HEK293T (cell line): ENCODE results near the gene UGT1A5.

ENCODE experiments used
- CTCF ChIA-PET: fragments of 350-600 bp; formaldehyde crosslinking; extraction: SDS; loops from one replicate; lab custom pipeline; 2021; ENCODE audit warnings: antibody characterized with exemption, inconsistent platforms; lab: Yijun Ruan, JAX
- POLR2A ChIA-PET: fragments of 350-600 bp; formaldehyde crosslinking; extraction: SDS; loops from one replicate; lab custom pipeline; 2020; ENCODE audit warnings: antibody characterized with exemption, inconsistent platforms; lab: Yijun Ruan, JAX
- DNase-seq: peaks from one replicate; pipeline ENCODE4 v3.0.0; 2012; ENCODE audit warnings: mixed read lengths; ENCODE audit errors: extremely low spot score
- ARNT ChIP-seq: fragments of 450-650 bp; IDR thresholded peaks from 2 replicates; pipeline ENCODE4 v1.6.1; 2017; ENCODE audit warnings: mild to moderate bottlenecking
- BHLHE40 ChIP-seq: fragments of 450-650 bp; IDR thresholded peaks from 2 replicates; pipeline ENCODE4 v1.6.1; 2016; ENCODE audit warnings: mild to moderate bottlenecking, moderate library complexity, borderline replicate concordance
- CTBP1 ChIP-seq: fragments of 450-650 bp; IDR thresholded peaks from 2 replicates; pipeline ENCODE4 v1.6.1; 2016; ENCODE audit warnings: borderline replicate concordance
- ELF4 ChIP-seq: fragments of 450-650 bp; IDR thresholded peaks from 2 replicates; pipeline ENCODE4 v1.6.1; 2017; ENCODE audit warnings: antibody characterized with exemption
- FOXA1 ChIP-seq: fragments of 450-650 bp; IDR thresholded peaks from 2 replicates; pipeline ENCODE4 v1.6.1; 2016; ENCODE audit warnings: mild to moderate bottlenecking
- FOXK2 ChIP-seq: fragments of 450-650 bp; IDR thresholded peaks from 2 replicates; pipeline ENCODE4 v1.6.1; 2016; ENCODE audit warnings: mild to moderate bottlenecking
- FOXM1 ChIP-seq: fragments of 450-650 bp; IDR thresholded peaks from 2 replicates; pipeline ENCODE4 v1.6.1; 2017; ENCODE audit warnings: mild to moderate bottlenecking, borderline replicate concordance
- HDGF ChIP-seq: fragments of 450-650 bp; IDR thresholded peaks from 2 replicates; pipeline ENCODE4 v1.6.1; 2017; ENCODE audit warnings: antibody characterized with exemption, borderline replicate concordance
- L3MBTL2 ChIP-seq: fragments of 450-650 bp; conservative IDR thresholded peaks from 2 replicates; pipeline ENCODE4 v1.6.1; 2016; ENCODE audit warnings: mild to moderate bottlenecking
- LEF1 ChIP-seq: fragments of 450-650 bp; IDR thresholded peaks from 2 replicates; pipeline ENCODE4 v1.6.1; 2017; ENCODE audit warnings: mild to moderate bottlenecking, borderline replicate concordance
- NFRKB ChIP-seq: fragments of 450-650 bp; IDR thresholded peaks from 2 replicates; pipeline ENCODE4 v1.6.1; 2016; ENCODE audit warnings: mild to moderate bottlenecking, moderate library complexity
- PKNOX1 ChIP-seq: fragments of 450-650 bp; IDR thresholded peaks from 2 replicates; pipeline ENCODE4 v1.6.1; 2016
- SP1 ChIP-seq: fragments of 450-650 bp; IDR thresholded peaks from 2 replicates; pipeline ENCODE4 v1.6.1; 2017
- SUZ12 ChIP-seq: fragments of 450-650 bp; IDR thresholded peaks from 2 replicates; pipeline ENCODE4 v1.6.1; 2016; ENCODE audit warnings: mild to moderate bottlenecking
- TARDBP ChIP-seq: fragments of 450-650 bp; IDR thresholded peaks from 2 replicates; pipeline ENCODE4 v1.6.1; 2016
- ZNF384 ChIP-seq: fragments of 450-650 bp; IDR thresholded peaks from 2 replicates; pipeline ENCODE4 v1.6.1; 2016

UGT1A5 gene

GRCh38 chr2:233761040-233761769, 48.5 kb downstream of the UGT1A5 start:
- ChIA-PET CTCF (no interaction called here), POLR2A (no interaction called here)
- no peak for TF ChIP-seq ARNT
- no peak for TF ChIP-seq CTBP1
- no peak for TF ChIP-seq SP1
- no peak for TF ChIP-seq LEF1
- TF ChIP-seq ELF4 = no peak
- TF ChIP-seq FOXM1 = no peak
- no peak for TF ChIP-seq L3MBTL2
- no peak for TF ChIP-seq FOXK2
- no peak for TF ChIP-seq ZNF384
- TF ChIP-seq TARDBP = no peak
- no peak for TF ChIP-seq BHLHE40
- no peak for TF ChIP-seq HDGF
- TF ChIP-seq SUZ12 = no peak
- no peak for TF ChIP-seq PKNOX1
- TF ChIP-seq NFRKB = no peak
- no peak for TF ChIP-seq FOXA1
- DNase-seq = no peak

- TF ChIP-seq FOXK2 (no peak), SUZ12 (no peak), L3MBTL2 (no peak), CTBP1 (no peak), TARDBP (no peak), NFRKB (no peak), ZNF384 (no peak), ELF4 (no peak), SP1 (no peak), LEF1 (no peak), ARNT (no peak), PKNOX1 (no peak), FOXA1 (no peak), BHLHE40 (no peak)
- no peak for DNase-seq
- ChIA-PET POLR2A (no interaction called here), CTCF (no interaction called here)
These were observed 51.6 kb downstream of the UGT1A5 start for GRCh38 chr2:233764264-233764663.

DNA sequence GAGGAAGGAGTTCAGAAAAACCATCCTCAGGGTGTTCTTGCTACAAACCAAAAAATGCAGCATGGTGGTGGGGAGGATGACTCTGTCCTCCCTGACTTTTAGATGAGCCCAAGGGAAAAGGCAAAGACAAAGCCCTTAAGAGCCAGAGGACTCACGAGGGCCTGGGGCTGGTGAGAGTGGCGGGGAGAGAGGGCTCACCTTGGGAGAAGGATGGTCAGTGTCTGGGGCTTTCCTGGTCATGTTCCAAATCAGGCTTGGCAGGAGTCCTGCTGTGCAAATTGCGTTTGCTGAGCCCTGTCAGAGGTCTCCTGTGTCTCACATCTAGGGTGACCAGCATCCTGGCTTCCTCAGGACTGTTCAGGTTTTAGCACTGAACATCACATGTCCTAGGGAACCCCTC, 52.1 kb downstream of the UGT1A5 start:
- ChIA-PET CTCF (no interaction called here), POLR2A (no interaction called here)
- DNase-seq = no peak
- TF ChIP-seq L3MBTL2 (no peak), FOXA1 (no peak), SUZ12 (no peak), BHLHE40 (no peak), ZNF384 (no peak), FOXK2 (no peak), FOXM1 (no peak), ARNT (no peak), SP1 (no peak), PKNOX1 (no peak)

- TF ChIP-seq ARNT (no peak), CTBP1 (no peak), SP1 (no peak), HDGF (no peak), L3MBTL2 (no peak), SUZ12 (no peak), ELF4 (no peak), TARDBP (no peak), FOXK2 (no peak), ZNF384 (no peak), NFRKB (no peak), BHLHE40 (no peak)
- ChIA-PET CTCF (interaction anchor here (0.6 kb wide), 1 partner anchor 9 kb away, joined by 4 read pairs; no protein-coding TSS in a partner anchor), POLR2A (no interaction called here)
- DNase-seq = no peak
These were observed 53.7 kb downstream of the UGT1A5 start for GRCh38 chr2:233766416-233766815.

GRCh38 chr2:233768076-233768475, 55.4 kb downstream of the UGT1A5 start:
- no peak for DNase-seq
- POLR2A ChIA-PET = no interaction called here
- CTCF ChIA-PET = no interaction called here
- TF ChIP-seq ARNT = no peak
- no peak for TF ChIP-seq L3MBTL2
- TF ChIP-seq BHLHE40 = no peak

- ChIA-PET CTCF (no interaction called here), POLR2A (no interaction called here)
- no peak for DNase-seq
- TF ChIP-seq NFRKB (no peak), ZNF384 (no peak), SP1 (no peak), CTBP1 (no peak), LEF1 (no peak), ARNT (no peak), L3MBTL2 (no peak), SUZ12 (no peak), TARDBP (no peak), BHLHE40 (no peak), PKNOX1 (no peak), HDGF (no peak), FOXA1 (no peak), FOXK2 (no peak), ELF4 (no peak), FOXM1 (no peak)
These were observed 56.6 kb downstream of the UGT1A5 start for GRCh38 chr2:233769260-233769659.
